H1 (cell line): ENCODE results near the gene DVL1. TPM values are rescaled to one million over a fixed set of nuclear protein-coding genes. Genes with fewer than 3 reads are reported as not detected.

Experiments used
- BCL11A ChIP-seq, 2 experiments: IDR thresholded peaks; one replicate each; pipeline ENCODE4 v1.6.1; 2011; ENCODE audit warnings: low read depth in 2 of 2, low read length in 2 of 2, mild to moderate bottlenecking in 2 of 2
- CHD1 ChIP-seq: IDR thresholded peaks from 2 replicates; pipeline ENCODE4 v1.6.1; 2012; ENCODE audit warnings: low read depth, low read length, improper control_type of control experiment
- CREB1 ChIP-seq: IDR thresholded peaks from 2 replicates; pipeline ENCODE4 v1.6.1; 2012; ENCODE audit warnings: inconsistent platforms
- CTCF ChIP-seq, 3 experiments: IDR thresholded peaks; 1 replicate in 2 of 3; 2 replicates in 1 of 3; pipeline versions ENCODE4 v1.5.1 to v1.6.1; 2011; ENCODE audit warnings: low read length in 3 of 3, mild to moderate bottlenecking in 3 of 3, inconsistent platforms in 2 of 3, low read depth in 1 of 3, moderate library complexity in 1 of 3; ENCODE audit not compliant: insufficient read depth in 1 of 3; ENCODE audit errors: control extremely low read depth in 1 of 3
- EZH2 ChIP-seq: fragments of 200-600 bp; sonication (generic); IDR thresholded peaks from 2 replicates; pipeline ENCODE4 v1.7.1; 2012; ENCODE audit warnings: low read depth, mild to moderate bottlenecking, moderate library complexity, low read length, inconsistent platforms; ENCODE audit not compliant: severe bottlenecking
- FOSL1 ChIP-seq: IDR thresholded peaks from 2 replicates; pipeline ENCODE4 v1.6.1; 2011; ENCODE audit warnings: mild to moderate bottlenecking, low read depth, low read length, moderate library complexity; ENCODE audit not compliant: insufficient read depth
- GABPA ChIP-seq: IDR thresholded peaks from 2 replicates; pipeline ENCODE4 v1.6.1; 2011; ENCODE audit warnings: mild to moderate bottlenecking, low read length, moderate library complexity, borderline replicate concordance; ENCODE audit not compliant: insufficient read depth
- KDM4A ChIP-seq: IDR thresholded peaks from one replicate; pipeline ENCODE4 v1.7.1; 2012; ENCODE audit warnings: low read depth, mild to moderate bottlenecking, moderate library complexity, low read length, inconsistent platforms; ENCODE audit not compliant: severe bottlenecking
- NANOG ChIP-seq: IDR thresholded peaks from 2 replicates; pipeline ENCODE4 v1.6.1; 2011; ENCODE audit warnings: low read length, low read depth, mild to moderate bottlenecking, inconsistent platforms; ENCODE audit not compliant: insufficient read depth, poor library complexity, severe bottlenecking
- RBBP5 ChIP-seq: IDR thresholded peaks from 2 replicates; pipeline ENCODE4 v1.7.1; 2012; ENCODE audit warnings: low read depth, mild to moderate bottlenecking, inconsistent platforms, low read length, moderate library complexity, borderline replicate concordance
- RFX5 ChIP-seq: IDR thresholded peaks from 2 replicates; pipeline ENCODE4 v1.6.1; 2011; ENCODE audit warnings: low read depth, low read length, improper control_type of control experiment, borderline replicate concordance
- SAP30 ChIP-seq: fragments of 300-600 bp; sonication (generic); IDR thresholded peaks from 2 replicates; pipeline ENCODE4 v1.7.1; 2012; ENCODE audit warnings: low read length, moderate library complexity, mild to moderate bottlenecking, inconsistent platforms; ENCODE audit not compliant: insufficient read depth, insufficient replicate concordance
- SIN3A ChIP-seq, 2 experiments: IDR thresholded peaks in 1 of 2; conservative IDR thresholded peaks in 1 of 2; 2 replicates each; pipeline ENCODE4 v1.6.1; 2011 to 2012; ENCODE audit warnings: low read length in 2 of 2, improper control_type of control experiment in 1 of 2, low read depth in 1 of 2, mild to moderate bottlenecking in 1 of 2
- SIRT6 ChIP-seq: IDR thresholded peaks from one replicate; pipeline ENCODE4 v1.7.1; 2012; ENCODE audit warnings: low read length, inconsistent platforms
- SIX5 ChIP-seq: IDR thresholded peaks from 2 replicates; pipeline ENCODE4 v1.6.1; 2011; ENCODE audit warnings: mild to moderate bottlenecking, low read depth, low read length
- SRF ChIP-seq: IDR thresholded peaks from 2 replicates; pipeline ENCODE4 v1.6.1; 2011; ENCODE audit warnings: mild to moderate bottlenecking, low read depth, low read length, moderate library complexity
- TAF7 ChIP-seq: optimal IDR thresholded peaks from 2 replicates; pipeline ENCODE3; 2011; ENCODE audit warnings: low read depth, mild to moderate bottlenecking, inconsistent platforms, low read length, moderate library complexity, borderline replicate concordance
- TBP ChIP-seq: IDR thresholded peaks from 2 replicates; pipeline ENCODE4 v1.6.1; 2011; ENCODE audit warnings: low read depth, low read length, improper control_type of control experiment
- polyA plus RNA-seq, 7 experiments: library from polyadenylated mRNA; depleted of rRNA in 3 of 7; stranded (reverse) in 5 of 7; unstranded in 2 of 7; fragments of >200 nt in 5 of 7; fragments of 200-250 nt in 2 of 7; gene quantifications; 1 replicate in 5 of 7; 2 replicates in 1 of 7; 4 replicates in 1 of 7; pipeline versions ENCODE4 v1.2.1 to v1.2.3, GENCODE V29; 2011 to 2013; ENCODE audit warnings: missing spikeins in 2 of 7, mixed read lengths in 2 of 7
- total RNA-seq: library from RNA; stranded (reverse); fragmentation: NEBNext Ultra II Directional; extraction: Animal tissue kit (Norgen Biotek cat#: 25700); gene quantifications from 2 replicates; pipeline ENCODE4 v1.2.1, GENCODE V29; 2021
- TF ChIP-seq, protein P1 (sequence below): IDR thresholded peaks from 2 replicates; pipeline ENCODE4 v1.6.1; 2012; ENCODE audit warnings: low read length, inconsistent platforms
- TF ChIP-seq, protein P2 (sequence below): IDR thresholded peaks from 2 replicates; pipeline ENCODE4 v1.6.1; 2012; ENCODE audit warnings: inconsistent platforms

DVL1 gene
- total and polyA plus RNA-seq, 2 of the 8 experiments (the other 6 are each of a cell fraction or from before 2014, with no cell fraction given) = 39.4 to 58.9 TPM

DNA sequence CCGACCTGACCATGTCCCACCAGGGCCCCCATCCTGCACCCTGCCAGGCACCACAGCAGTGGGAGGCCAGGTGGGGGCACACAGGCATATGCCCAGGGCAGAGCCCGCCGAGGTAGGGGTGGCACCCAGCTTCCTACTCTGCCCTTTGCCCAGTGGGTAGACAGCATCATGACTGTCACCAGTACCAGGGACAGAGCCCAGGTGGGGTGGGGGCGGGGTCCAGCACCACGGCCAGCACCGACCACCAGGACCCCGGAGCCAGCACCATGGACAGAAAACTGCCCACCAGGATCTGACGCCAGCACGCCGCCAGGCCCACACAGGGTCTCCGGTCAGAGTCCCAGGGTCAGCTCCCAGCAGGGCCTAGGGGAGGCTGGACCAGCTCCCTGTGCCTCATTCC, 14.4 kb downstream of the DVL1 start (continued):
- TF ChIP-seq SIN3A (conservative IDR thresholded peaks at IDR 0.05 in 1 of 2, IDR thresholded peaks at IDR 0.05 in 1 of 2; ENCODE audit: low read depth in 1 of 2, low read length in 2 of 2) (peak; percentile 100), SRF (0 out of 2 replicates have a peak, but pooled peaks have one; percentile 16), CREB1 (peak; percentile 67), SIX5 (no peak), CHD1 (no peak), CTCF (IDR thresholded peaks at IDR 0.05; ENCODE audit: control extremely low read depth in 1 of 3, insufficient read depth in 1 of 3, low read depth in 1 of 3, low read length in 3 of 3) (peak in 1 of 3 experiments; percentile 8; a peak in 1 of 4 replicates), TAF7 (peak; percentile 98), SAP30 (peak; percentile 90), KDM4A (no peak), GABPA (peak; percentile 81; the same call in 1 of the 2 replicates), BCL11A (IDR thresholded peaks at IDR 0.05; ENCODE audit: low read depth in 2 of 2, low read length in 2 of 2) (no peak), EZH2 (no peak), FOSL1 (no peak), SIRT6 (no peak), TBP (no peak; the same call in 1 of the 2 replicates), NANOG (peak; percentile 35), RFX5 (no peak; the same call in 1 of the 2 replicates), RBBP5 (no peak)
- TF ChIP-seq, protein P1, sequence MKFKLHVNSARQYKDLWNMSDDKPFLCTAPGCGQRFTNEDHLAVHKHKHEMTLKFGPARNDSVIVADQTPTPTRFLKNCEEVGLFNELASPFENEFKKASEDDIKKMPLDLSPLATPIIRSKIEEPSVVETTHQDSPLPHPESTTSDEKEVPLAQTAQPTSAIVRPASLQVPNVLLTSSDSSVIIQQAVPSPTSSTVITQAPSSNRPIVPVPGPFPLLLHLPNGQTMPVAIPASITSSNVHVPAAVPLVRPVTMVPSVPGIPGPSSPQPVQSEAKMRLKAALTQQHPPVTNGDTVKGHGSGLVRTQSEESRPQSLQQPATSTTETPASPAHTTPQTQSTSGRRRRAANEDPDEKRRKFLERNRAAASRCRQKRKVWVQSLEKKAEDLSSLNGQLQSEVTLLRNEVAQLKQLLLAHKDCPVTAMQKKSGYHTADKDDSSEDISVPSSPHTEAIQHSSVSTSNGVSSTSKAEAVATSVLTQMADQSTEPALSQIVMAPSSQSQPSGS = peak; percentile 86; the same call in 1 of the 2 replicates
- TF ChIP-seq, protein P2, sequence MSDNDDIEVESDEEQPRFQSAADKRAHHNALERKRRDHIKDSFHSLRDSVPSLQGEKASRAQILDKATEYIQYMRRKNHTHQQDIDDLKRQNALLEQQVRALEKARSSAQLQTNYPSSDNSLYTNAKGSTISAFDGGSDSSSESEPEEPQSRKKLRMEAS = peak; percentile 91
